B cell (primary cell): Measurements from ENCODE around the gene TMEM247. TPM values are rescaled to one million over a fixed set of nuclear protein-coding genes. Genes with fewer than 3 reads are reported as not detected.

Experiments
- ATAC-seq: fragments of 200-7000 bp; cut with Tn5 transposase; one replicate; pipeline ENCODE4 v1.10.0; 2021; ENCODE audit warnings: low read depth, mild to moderate bottlenecking, moderate number of reproducible peaks, moderate library complexity
- CTCF ChIA-PET: fragments of 350-600 bp; sonication (Branson Sonifier 250); formaldehyde crosslinking; loops from one replicate; lab custom pipeline; 2021; ENCODE audit warnings: antibody characterized with exemption, inconsistent platforms; lab: Charles Lee
- POLR2A ChIA-PET: fragments of 350-600 bp; sonication (Branson Sonifier 250); formaldehyde crosslinking; loops from one replicate; lab custom pipeline; 2021; ENCODE audit warnings: antibody characterized with exemption; lab: Charles Lee
- DNase-seq: peaks from one replicate; pipeline ENCODE4 v3.0.0; 2013
- H2AFZ ChIP-seq: 2 replicates; pipeline ENCODE4 v1.6.1; 2012; ENCODE audit warnings: mild to moderate bottlenecking, low read depth, low read length; ENCODE audit not compliant: insufficient read depth, poor library complexity, severe bottlenecking
- H3K27ac ChIP-seq, 2 donors: 1 replicate in 1 of 2; 2 replicates in 1 of 2; pipeline ENCODE4 v1.5.1; 2012 to 2013; ENCODE audit warnings: low read length in 2 of 2, mild to moderate bottlenecking in 2 of 2, moderate library complexity in 1 of 2
- H3K27me3 ChIP-seq, 4 experiments: fragments of 200-600 bp in 1 of 4; sonication (generic) in 1 of 4; replicated peaks in 1 of 4; 1 replicate in 2 of 4; 2 replicates in 2 of 4; pipeline versions ENCODE4 v1.6.1 to v1.7.0; 2013 to 2016; ENCODE audit warnings: low read length in 3 of 4, mild to moderate bottlenecking in 2 of 4, mixed read lengths in 1 of 4, moderate library complexity in 1 of 4; ENCODE audit not compliant: insufficient read depth in 4 of 4, control insufficient read depth in 3 of 4; ENCODE audit errors: control extremely low read depth in 1 of 4
- H3K36me3 ChIP-seq, 2 experiments: replicated peaks in 1 of 2; 1 replicate in 1 of 2; 2 replicates in 1 of 2; pipeline versions ENCODE4 v1.6.1 to v1.7.1; 2013; ENCODE audit warnings: low read length in 1 of 2; ENCODE audit not compliant: insufficient read depth in 2 of 2, control insufficient read depth in 1 of 2; ENCODE audit errors: control extremely low read depth in 1 of 2, extremely low read depth in 1 of 2
- H3K4me1 ChIP-seq, 2 donors: fragments of 200-600 bp in 1 of 2; sonication (generic) in 1 of 2; 1 replicate in 1 of 2; 2 replicates in 1 of 2; pipeline versions ENCODE4 v1.5.1 to v1.6.1; 2013 to 2017; ENCODE audit warnings: low read length in 2 of 2; ENCODE audit not compliant: control insufficient read depth in 2 of 2, insufficient read depth in 2 of 2
- H3K4me2 ChIP-seq: replicated peaks from 2 replicates; pipeline ENCODE3; 2012; ENCODE audit warnings: mild to moderate bottlenecking, low read depth, low read length; ENCODE audit not compliant: poor library complexity, severe bottlenecking
- H3K4me3 ChIP-seq, 5 experiments: fragments of 200-600 bp in 1 of 5; sonication (generic) in 1 of 5; 1 replicate in 3 of 5; 2 replicates in 2 of 5; pipeline versions ENCODE4 v1.5.1 to v1.7.0; 2011 to 2016; ENCODE audit warnings: low read length in 4 of 5, mild to moderate bottlenecking in 4 of 5, low read depth in 2 of 5, control low read depth in 1 of 5, moderate library complexity in 1 of 5; ENCODE audit not compliant: insufficient read depth in 1 of 5; ENCODE audit errors: control extremely low read depth in 1 of 5, extremely low read depth in 1 of 5
- H3K79me2 ChIP-seq: fragments of 200-600 bp; sonication (generic); one replicate; pipeline ENCODE4 v1.6.0; 2016; ENCODE audit warnings: low read length; ENCODE audit not compliant: control insufficient read depth, insufficient read depth
- H3K9ac ChIP-seq: fragments of 200-600 bp; sonication (generic); 2 replicates; pipeline ENCODE4 v1.6.1; 2017; ENCODE audit warnings: mild to moderate bottlenecking, low read length, moderate library complexity
- H3K9me3 ChIP-seq, 3 donors: one replicate each; pipeline versions ENCODE4 v1.6.1 to v1.7.1; 2013; ENCODE audit warnings: low read length in 2 of 3; ENCODE audit not compliant: control insufficient read depth in 2 of 3, insufficient read depth in 1 of 3; ENCODE audit errors: control extremely low read depth in 1 of 3
- H4K20me1 ChIP-seq: 2 replicates; pipeline ENCODE4 v1.6.0; 2012; ENCODE audit warnings: mild to moderate bottlenecking, low read length; ENCODE audit not compliant: insufficient read depth, control insufficient read depth, poor library complexity, severe bottlenecking
- H3K27ac Mint-ChIP-seq: one replicate; pipeline ENCODE4 v1.8.0; 2021; ENCODE audit warnings: mixed read lengths
- H3K27me3 Mint-ChIP-seq: one replicate; pipeline ENCODE4 v1.8.0; 2021; ENCODE audit warnings: mixed read lengths
- H3K4me1 Mint-ChIP-seq: one replicate; pipeline ENCODE4 v1.8.0; 2021; ENCODE audit warnings: mixed read lengths
- H3K4me3 Mint-ChIP-seq: one replicate; pipeline ENCODE4 v1.8.0; 2021; ENCODE audit warnings: mixed read lengths
- H3K9me3 Mint-ChIP-seq: one replicate; pipeline ENCODE4 v1.8.0; 2022; ENCODE audit warnings: mixed read lengths; ENCODE audit not compliant: insufficient read depth
- EZH2 ChIP-seq: IDR thresholded peaks from 2 replicates; pipeline ENCODE4 v1.6.1; 2012; ENCODE audit warnings: borderline replicate concordance, low read depth, mild to moderate bottlenecking, moderate library complexity, low read length; ENCODE audit not compliant: insufficient read depth, poor library complexity, severe bottlenecking
- WGBS: methylation state at CpG from one replicate; pipeline ENCODE4 v1.1.5; 2013; ENCODE audit warnings: missing lambda C conversion rate; ENCODE audit not compliant: insufficient coverage; 5-methylcytosine and 5-hydroxymethylcytosine counted together
- intact Hi-C: fragments of 100-400 bp; cut with micrococcal nuclease; formaldehyde crosslinking; loops from one replicate; pipeline ENCODE4 v1.10.0; 2022
- polyA plus RNA-seq: library from polyadenylated mRNA; depleted of rRNA; stranded (reverse); fragments of >200 nt; gene quantifications from 2 replicates; pipeline ENCODE4 v1.2.3, GENCODE V29; 2012
- total RNA-seq, 2 donors: library from RNA; stranded (reverse); fragments of 120-200 nt in 1 of 2; gene quantifications; 1 replicate in 1 of 2; 2 replicates in 1 of 2; pipeline versions ENCODE4 v1.2.3 to v1.2.4, GENCODE V29; 2013 to 2022
- TF ChIP-seq, protein P1 (sequence below): fragments of 200-600 bp; IDR thresholded peaks from one replicate; pipeline ENCODE4 v1.8.0; 2022; ENCODE audit warnings: antibody characterized with exemption, mild to moderate bottlenecking

The TMEM247 gene
- total and polyA plus RNA-seq, 2 donors (not counting 1 experiment from before 2014, with no cell fraction given) = not detected

DNA sequence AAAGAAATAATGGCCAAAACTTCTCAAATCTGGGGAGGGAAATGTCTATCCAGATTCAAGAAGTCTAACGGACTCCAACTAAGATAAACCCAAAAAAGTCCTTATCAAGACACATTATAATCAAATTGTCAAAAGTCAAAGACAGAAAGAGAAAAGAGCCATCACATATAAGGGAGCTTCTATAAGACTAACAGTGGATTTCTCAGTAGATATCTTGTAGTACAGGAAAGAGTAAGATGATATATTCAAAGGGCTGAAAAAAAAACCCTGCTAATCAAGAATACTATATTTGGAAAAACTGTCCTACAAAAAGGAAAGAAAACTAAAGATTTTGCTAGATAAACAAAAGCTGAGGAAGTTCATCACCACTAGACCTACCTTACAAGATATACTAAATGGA is 35.4 kb downstream of the TMEM247 start:
- no peaks in the 10 kb centered on the region for H3K27me3 Mint-ChIP-seq
- no peaks in the 10 kb centered on the region for H3K79me2 ChIP-seq
- H3K4me3 Mint-ChIP-seq = no peak overlapping the region
- H4K20me1 ChIP-seq = no peaks in the 10 kb centered on the region
- H2AFZ ChIP-seq = no peak overlapping the region
- TF ChIP-seq, protein P1, sequence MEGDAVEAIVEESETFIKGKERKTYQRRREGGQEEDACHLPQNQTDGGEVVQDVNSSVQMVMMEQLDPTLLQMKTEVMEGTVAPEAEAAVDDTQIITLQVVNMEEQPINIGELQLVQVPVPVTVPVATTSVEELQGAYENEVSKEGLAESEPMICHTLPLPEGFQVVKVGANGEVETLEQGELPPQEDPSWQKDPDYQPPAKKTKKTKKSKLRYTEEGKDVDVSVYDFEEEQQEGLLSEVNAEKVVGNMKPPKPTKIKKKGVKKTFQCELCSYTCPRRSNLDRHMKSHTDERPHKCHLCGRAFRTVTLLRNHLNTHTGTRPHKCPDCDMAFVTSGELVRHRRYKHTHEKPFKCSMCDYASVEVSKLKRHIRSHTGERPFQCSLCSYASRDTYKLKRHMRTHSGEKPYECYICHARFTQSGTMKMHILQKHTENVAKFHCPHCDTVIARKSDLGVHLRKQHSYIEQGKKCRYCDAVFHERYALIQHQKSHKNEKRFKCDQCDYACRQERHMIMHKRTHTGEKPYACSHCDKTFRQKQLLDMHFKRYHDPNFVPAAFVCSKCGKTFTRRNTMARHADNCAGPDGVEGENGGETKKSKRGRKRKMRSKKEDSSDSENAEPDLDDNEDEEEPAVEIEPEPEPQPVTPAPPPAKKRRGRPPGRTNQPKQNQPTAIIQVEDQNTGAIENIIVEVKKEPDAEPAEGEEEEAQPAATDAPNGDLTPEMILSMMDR = no peak
- TF ChIP-seq EZH2 = no peak
- H3K27me3 ChIP-seq = no peaks in the 10 kb centered on the region
- H3K4me2 ChIP-seq = no peak overlapping the region
- H3K4me3 ChIP-seq = no peak overlapping the region
- no peak for DNase-seq
- ChIA-PET POLR2A (no interaction called here), CTCF (no interaction called here)
- H3K36me3 ChIP-seq = no peaks in the 10 kb centered on the region
- H3K4me1 Mint-ChIP-seq = no peaks in the 10 kb centered on the region
- no CpG with 5 or more reads among the region's 1 CpG for WGBS
- peaks cover 0 to 3% of the 10 kb centered on the region in 2 donors for H3K4me1 ChIP-seq
- H3K9me3 Mint-ChIP-seq = peaks cover 15% of the 10 kb centered on the region
- no peak overlapping the region for H3K27ac Mint-ChIP-seq
- H3K9ac ChIP-seq = no peak overlapping the region
- ATAC-seq = no peak
- peaks cover 6 to 17% (median 7%) of the 10 kb centered on the region in 3 donors for H3K9me3 ChIP-seq
- H3K27ac ChIP-seq = no peak overlapping the region
- intact Hi-C loops = no loop called here

DNA sequence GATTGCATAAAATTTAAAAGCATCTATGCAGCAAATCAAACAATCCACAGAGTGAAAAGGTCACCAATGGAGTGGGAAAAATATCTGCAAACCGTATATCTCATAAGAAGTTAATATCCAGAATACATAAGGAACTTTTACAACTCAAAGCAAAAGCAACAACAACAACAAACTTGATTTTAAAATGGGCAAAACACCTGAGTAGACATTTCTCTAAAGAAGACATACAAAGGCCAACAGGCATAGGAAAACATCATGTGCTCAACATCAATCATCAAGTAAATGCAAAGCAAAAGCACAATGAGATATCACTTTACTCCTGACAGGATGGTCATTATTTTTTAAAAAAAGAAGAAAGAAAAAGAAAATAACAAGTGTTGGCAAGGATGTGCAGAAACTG is 38.1 kb downstream of the TMEM247 start:
- Histone ChIP-seq H3K9me3 (peaks cover 6 to 17% (median 7%) of the 10 kb centered on the region in 3 donors), H3K4me1 (peaks cover 0 to 12% of the 10 kb centered on the region in 2 donors), H3K79me2 (no peaks in the 10 kb centered on the region), H3K27me3 (no peaks in the 10 kb centered on the region), H3K36me3 (no peaks in the 10 kb centered on the region), H3K9ac (no peak overlapping the region), H3K27ac (no peak overlapping the region), H3K4me2 (no peak overlapping the region), H2AFZ (no peak overlapping the region), H4K20me1 (no peaks in the 10 kb centered on the region), H3K4me3 (no peak overlapping the region)
- H3K4me1 Mint-ChIP-seq = peaks cover 10% of the 10 kb centered on the region
- peaks cover 15% of the 10 kb centered on the region for H3K9me3 Mint-ChIP-seq
- DNase-seq (no peak), ATAC-seq (no peak)
- CTCF ChIA-PET = no interaction called here
- POLR2A ChIA-PET = no interaction called here
- intact Hi-C loops = no loop called here
- no peak overlapping the region for H3K4me3 Mint-ChIP-seq
- no peak overlapping the region for H3K27ac Mint-ChIP-seq
- WGBS = no CpG with 5 or more reads among the region's 1 CpG
- TF ChIP-seq EZH2 = no peak
- TF ChIP-seq, protein P1 = no peak
- H3K27me3 Mint-ChIP-seq = no peaks in the 10 kb centered on the region
